GM12865 (cell line): ENCODE results near the gene LYPD8.

Source experiments
- DNase-seq: peaks from one replicate; pipeline ENCODE4 v3.0.0; 2010; ENCODE audit warnings: low read depth
- H3K4me3 ChIP-seq: 2 replicates; pipeline ENCODE4 v1.5.1; 2011; ENCODE audit warnings: mild to moderate bottlenecking, low read depth, low read length, control low read depth
- CTCF ChIP-seq: IDR thresholded peaks from 2 replicates; pipeline ENCODE4 v1.5.1; 2011; ENCODE audit warnings: low read length, control low read depth, low read depth, inconsistent platforms; ENCODE audit not compliant: insufficient read depth; ENCODE audit errors: missing control alignments

Gene LYPD8

GRCh38 chr1:248696261-248696660 is 59.3 kb downstream of the LYPD8 start:
- TF ChIP-seq CTCF = peak; percentile 39
- H3K4me3 ChIP-seq = no peak overlapping the region
- DNase-seq = peak; percentile 66

- no peak for TF ChIP-seq CTCF
- no peak for DNase-seq
- no peak overlapping the region for H3K4me3 ChIP-seq
Observed at GRCh38 chr1:248695451-248696132, 60.0 kb downstream of the LYPD8 start.

GRCh38 chr1:248691567-248692155 is 63.9 kb downstream of the LYPD8 start:
- TF ChIP-seq CTCF = no peak
- no peak overlapping the region for H3K4me3 ChIP-seq
- DNase-seq = no peak
